Measurements from ENCODE around the gene OVAAL. TPM values are rescaled to one million over a fixed set of nuclear protein-coding genes. Genes with fewer than 3 reads are reported as not detected.

The OVAAL gene
- not detected in 2 replicates for total RNA-seq

GRCh38 chr1:180558664-180559063, at the start of gene OVAAL:
TSS of gene OVAAL (plus strand) at chr1:180558964.

Other genes with a start within 250 kb of the OVAAL start
- 50.4 and 55.7 TPM in 2 replicates for gene ACBD6, start 56.4 kb upstream of the OVAAL start, total RNA-seq
- gene XPR1, start 73.1 kb downstream of the OVAAL start, total RNA-seq, result 7.8 and 17.5 TPM in 2 replicates